ENCODE measurements around the gene USP40.

- TF ChIP-seq CTCF (IDR thresholded peaks at IDR 0.05 in 4 of 5, conservative IDR thresholded peaks at IDR 0.05 in 1 of 5), result no peak
- no peak for TF ChIP-seq POLR2A (IDR thresholded peaks at IDR 0.05)
Measured at GRCh38 chr2:233485726-233486125, 80.9 kb downstream of the USP40 start.
